CD4-positive, alpha-beta memory T cell (primary cell): Measurements from ENCODE around the gene STYXL2. TPM values are rescaled to one million over a fixed set of nuclear protein-coding genes. Genes with fewer than 3 reads are reported as not detected.

Experiments
- CTCF ChIA-PET: fragments of 350-600 bp; sonication (Branson Sonifier 250); formaldehyde crosslinking; loops from one replicate; lab custom pipeline; 2021; ENCODE audit warnings: inconsistent platforms; ENCODE audit not compliant: partially characterized antibody; lab: Charles Lee
- POLR2A ChIA-PET: fragments of 350-600 bp; sonication (Branson Sonifier 250); formaldehyde crosslinking; loops from one replicate; lab custom pipeline; 2021; ENCODE audit not compliant: partially characterized antibody; lab: Charles Lee
- DNase-seq, 5 donors: peaks; one replicate each; pipeline versions ENCODE4 v3.0.0 to v3.0.0-alpha.2; 2020 to 2022; ENCODE audit warnings: mixed read lengths in 1 of 5
- H3K27ac ChIP-seq: one replicate; pipeline ENCODE4 v1.7.0; 2013; ENCODE audit warnings: low read depth, low read length
- H3K27me3 ChIP-seq: 2 replicates; pipeline ENCODE4 v1.7.0; 2013; ENCODE audit warnings: mild to moderate bottlenecking, low read length, moderate library complexity; ENCODE audit not compliant: insufficient read depth
- H3K36me3 ChIP-seq: 2 replicates; pipeline ENCODE4 v1.7.0; 2013; ENCODE audit warnings: mild to moderate bottlenecking, low read length, moderate library complexity; ENCODE audit not compliant: insufficient read depth
- H3K4me1 ChIP-seq: 2 replicates; pipeline ENCODE4 v1.7.0; 2013; ENCODE audit warnings: mild to moderate bottlenecking, low read length, moderate library complexity; ENCODE audit not compliant: insufficient read depth
- H3K4me3 ChIP-seq, 2 donors: one replicate each; pipeline ENCODE4 v1.7.0; 2013; ENCODE audit warnings: low read length in 2 of 2, mild to moderate bottlenecking in 1 of 2
- H3K9me3 ChIP-seq, 2 donors: one replicate each; pipeline ENCODE4 v1.7.0; 2013; ENCODE audit warnings: low read length in 2 of 2, control low read depth in 1 of 2; ENCODE audit not compliant: control insufficient read depth in 1 of 2
- H3K27ac Mint-ChIP-seq, 7 donors: one replicate each; pipeline ENCODE4 v1.8.0; 2020 to 2021; ENCODE audit warnings: mixed read lengths in 7 of 7, mild to moderate bottlenecking in 6 of 7, inconsistent platforms in 3 of 7, moderate library complexity in 3 of 7
- H3K27me3 Mint-ChIP-seq, 2 donors: one replicate each; pipeline ENCODE4 v1.8.0; 2020 to 2021; ENCODE audit warnings: mixed read lengths in 2 of 2
- H3K36me3 Mint-ChIP-seq, 2 donors: one replicate each; pipeline ENCODE4 v1.8.0; 2020 to 2021; ENCODE audit warnings: mixed read lengths in 2 of 2, inconsistent platforms in 1 of 2, mild to moderate bottlenecking in 1 of 2
- H3K4me1 Mint-ChIP-seq, 4 donors: one replicate each; pipeline ENCODE4 v1.8.0; 2020 to 2021; ENCODE audit warnings: mixed read lengths in 4 of 4, mild to moderate bottlenecking in 1 of 4
- H3K4me3 Mint-ChIP-seq, 8 donors: one replicate each; pipeline ENCODE4 v1.8.0; 2020 to 2021; ENCODE audit warnings: mixed read lengths in 8 of 8, mild to moderate bottlenecking in 7 of 8, moderate library complexity in 6 of 8, inconsistent platforms in 3 of 8
- H3K9me3 Mint-ChIP-seq, 8 donors: one replicate each; pipeline ENCODE4 v1.8.0; 2020 to 2021; ENCODE audit warnings: mixed read lengths in 8 of 8, mild to moderate bottlenecking in 5 of 8, inconsistent platforms in 3 of 8, moderate library complexity in 1 of 8
- intact Hi-C: fragments of 100-400 bp; cut with micrococcal nuclease; formaldehyde crosslinking; loops from one replicate; pipeline ENCODE4 v1.15.1; 2023
- polyA plus RNA-seq, 2 donors: library from polyadenylated mRNA; unstranded; fragments of 300-500 nt; fragmentation: Illumina TruSeq; gene quantifications; one replicate each; pipeline ENCODE4 v1.2.3, GENCODE V29; 2021
- total RNA-seq, 2 experiments: library from RNA; stranded (reverse); gene quantifications; one replicate each; pipeline ENCODE4 v1.2.3, GENCODE V29; 2021

Gene STYXL2
- total and polyA plus RNA-seq, 4 experiments from 2014 or later = not detected

- Histone ChIP-seq H3K9me3 (no peaks in the 10 kb centered on the region), H3K27me3 (no peaks in the 10 kb centered on the region), H3K4me3 (no peak overlapping the region), H3K27ac (no peak overlapping the region), H3K4me1 (no peaks in the 10 kb centered on the region), H3K36me3 (no peaks in the 10 kb centered on the region)
- no peak overlapping the region for H3K4me3 Mint-ChIP-seq
- no peak for DNase-seq
- H3K9me3 Mint-ChIP-seq = no peaks in the 10 kb centered on the region
- H3K27ac Mint-ChIP-seq = no peak overlapping the region
- POLR2A ChIA-PET = no interaction called here
- intact Hi-C loops = loop anchor here (5.0 to 10.0 kb wide), 3 partner anchors 277 to 1141 kb away; no protein-coding TSS in a partner anchor
- CTCF ChIA-PET = interaction anchor here (0.7 to 18.6 kb wide), 9 partner anchors 8 to 468 kb away, joined by 3 to 842 read pairs (median 11); partner anchors contain the start of genes GPA33 and POU2F1
- no peaks in the 10 kb centered on the region for H3K27me3 Mint-ChIP-seq
- peaks cover 0 to 3% (median 2%) of the 10 kb centered on the region in 4 donors for H3K4me1 Mint-ChIP-seq
- no peaks in the 10 kb centered on the region for H3K36me3 Mint-ChIP-seq
Measured at GRCh38 chr1:167065471-167065870, 28.4 kb upstream of the STYXL2 start.

GRCh38 chr1:167066333-167067122 lies 27.3 kb upstream of the STYXL2 start:
- H3K36me3 ChIP-seq = no peaks in the 10 kb centered on the region
- Mint-ChIP-seq H3K36me3 (no peaks in the 10 kb centered on the region), H3K9me3 (no peaks in the 10 kb centered on the region), H3K27me3 (no peaks in the 10 kb centered on the region), H3K4me3 (peak overlapping the region in 2 of 8 donors; percentile 51 to 58), H3K27ac (peak overlapping the region in 1 of 7 donors; percentile 85), H3K4me1 (peaks cover 0 to 2% (median under 1%) of the 10 kb centered on the region in 4 donors)
- H3K4me1 ChIP-seq = no peaks in the 10 kb centered on the region
- no peaks in the 10 kb centered on the region for H3K9me3 ChIP-seq
- ChIA-PET POLR2A (no interaction called here), CTCF (interaction anchor here (0.5 to 18.6 kb wide), 29 partner anchors 8 to 537 kb away, joined by 3 to 842 read pairs (median 4); partner anchors contain the start of genes CD247, GPA33 and POU2F1)
- peak; percentile 66 to 79 (median 72) for DNase-seq
- H3K4me3 ChIP-seq = no peak overlapping the region
- no peaks in the 10 kb centered on the region for H3K27me3 ChIP-seq
- intact Hi-C loops = loop anchor here (1.0 to 10.0 kb wide), 10 partner anchors 24 to 1142 kb away; partner anchors contain the start of genes GPA33 and POU2F1
- no peak overlapping the region for H3K27ac ChIP-seq

- Histone ChIP-seq H3K27me3 (no peaks in the 10 kb centered on the region), H3K4me1 (no peaks in the 10 kb centered on the region), H3K9me3 (no peaks in the 10 kb centered on the region), H3K4me3 (no peak overlapping the region), H3K36me3 (no peaks in the 10 kb centered on the region), H3K27ac (no peak overlapping the region)
- Mint-ChIP-seq H3K4me1 (peaks cover 0 to 2% (median under 1%) of the 10 kb centered on the region in 4 donors), H3K9me3 (no peaks in the 10 kb centered on the region), H3K4me3 (no peak overlapping the region), H3K27me3 (no peaks in the 10 kb centered on the region), H3K36me3 (no peaks in the 10 kb centered on the region), H3K27ac (no peak overlapping the region)
- DNase-seq = no peak
- intact Hi-C loops = loop anchor here (2.0 to 10.0 kb wide), 4 partner anchors 23 to 1143 kb away; partner anchors contain the start of gene GPA33
- ChIA-PET CTCF (interaction anchor here (1.6 kb wide), 1 partner anchor 56 kb away, joined by 6 read pairs; no protein-coding TSS in a partner anchor), POLR2A (no interaction called here)
Measured at GRCh38 chr1:167067904-167068303, 26.0 kb upstream of the STYXL2 start.

- peaks cover 0 to 2% (median under 1%) of the 10 kb centered on the region in 4 donors for H3K4me1 Mint-ChIP-seq
- intact Hi-C loops = loop anchor here (5.0 to 10.0 kb wide), 3 partner anchors 274 to 1144 kb away; no protein-coding TSS in a partner anchor
- POLR2A ChIA-PET = no interaction called here
Measured at GRCh38 chr1:167068761-167069160, 25.1 kb upstream of the STYXL2 start.

GRCh38 chr1:167071286-167071685 lies 22.6 kb upstream of the STYXL2 start:
- CTCF ChIA-PET = interaction anchor here (1.0 kb wide), 2 partner anchors 12 to 53 kb away, joined by 3 read pairs; no protein-coding TSS in a partner anchor
- H3K27ac Mint-ChIP-seq = peak overlapping the region in 1 of 7 donors; percentile 28

More at GRCh38 chr1:167068761-167069160, 25.1 kb upstream of the STYXL2 start:
- H3K36me3 Mint-ChIP-seq = no peaks in the 10 kb centered on the region
- Histone ChIP-seq H3K4me3 (no peak overlapping the region), H3K27ac (no peak overlapping the region), H3K9me3 (no peaks in the 10 kb centered on the region), H3K27me3 (no peaks in the 10 kb centered on the region), H3K4me1 (no peaks in the 10 kb centered on the region), H3K36me3 (no peaks in the 10 kb centered on the region)
- H3K27me3 Mint-ChIP-seq = no peaks in the 10 kb centered on the region
- no peak overlapping the region for H3K4me3 Mint-ChIP-seq
- CTCF ChIA-PET = interaction anchor here (1.0 to 1.6 kb wide), 6 partner anchors 10 to 461 kb away, joined by 3 to 9 read pairs (median 4); no protein-coding TSS in a partner anchor
- DNase-seq = no peak
- H3K27ac Mint-ChIP-seq = peak overlapping the region in 1 of 7 donors; percentile 13
- no peaks in the 10 kb centered on the region for H3K9me3 Mint-ChIP-seq

GRCh38 chr1:167076136-167076710 lies 17.7 kb upstream of the STYXL2 start:
- Histone ChIP-seq H3K27me3 (no peaks in the 10 kb centered on the region), H3K36me3 (no peaks in the 10 kb centered on the region), H3K27ac (no peak overlapping the region), H3K4me3 (no peak overlapping the region), H3K9me3 (no peaks in the 10 kb centered on the region), H3K4me1 (peaks cover 10% of the 10 kb centered on the region)
- Mint-ChIP-seq H3K27me3 (peaks cover 3 to 4% of the 10 kb centered on the region in 2 donors), H3K27ac (peak overlapping the region in 5 of 7 donors; percentile 31 to 58 (median 44)), H3K4me1 (peaks cover 15 to 25% (median 23%) of the 10 kb centered on the region in 4 donors), H3K4me3 (peak overlapping the region in 6 of 8 donors; percentile 7 to 61 (median 40)), H3K36me3 (peaks cover 2 to 23% of the 10 kb centered on the region in 2 donors), H3K9me3 (no peaks in the 10 kb centered on the region)
- CTCF ChIA-PET = interaction anchor here (0.8 to 2.0 kb wide), 4 partner anchors 15 to 144 kb away, joined by 3 to 7 read pairs (median 3); no protein-coding TSS in a partner anchor
- POLR2A ChIA-PET = interaction anchor here (0.6 kb wide), 1 partner anchor 45 kb away, joined by 4 read pairs; no protein-coding TSS in a partner anchor
- intact Hi-C loops = no loop called here
- no peak for DNase-seq

More at GRCh38 chr1:167071286-167071685, 22.6 kb upstream of the STYXL2 start:
- Mint-ChIP-seq H3K36me3 (peaks cover 0 to 6% of the 10 kb centered on the region in 2 donors), H3K27me3 (peaks cover 0 to 4% of the 10 kb centered on the region in 2 donors), H3K4me1 (peaks cover 13 to 16% (median 14%) of the 10 kb centered on the region in 4 donors), H3K4me3 (no peak overlapping the region), H3K9me3 (no peaks in the 10 kb centered on the region)
- POLR2A ChIA-PET = no interaction called here
- H3K27ac ChIP-seq = no peak overlapping the region
- DNase-seq = no peak
- H3K9me3 ChIP-seq = no peaks in the 10 kb centered on the region
- H3K27me3 ChIP-seq = no peaks in the 10 kb centered on the region
- no peak overlapping the region for H3K4me3 ChIP-seq
- no peaks in the 10 kb centered on the region for H3K36me3 ChIP-seq
- intact Hi-C loops = no loop called here
- H3K4me1 ChIP-seq = peaks cover 6% of the 10 kb centered on the region
